Measurements from ENCODE around the gene DNAAF5.

DNAAF5 gene

DNA sequence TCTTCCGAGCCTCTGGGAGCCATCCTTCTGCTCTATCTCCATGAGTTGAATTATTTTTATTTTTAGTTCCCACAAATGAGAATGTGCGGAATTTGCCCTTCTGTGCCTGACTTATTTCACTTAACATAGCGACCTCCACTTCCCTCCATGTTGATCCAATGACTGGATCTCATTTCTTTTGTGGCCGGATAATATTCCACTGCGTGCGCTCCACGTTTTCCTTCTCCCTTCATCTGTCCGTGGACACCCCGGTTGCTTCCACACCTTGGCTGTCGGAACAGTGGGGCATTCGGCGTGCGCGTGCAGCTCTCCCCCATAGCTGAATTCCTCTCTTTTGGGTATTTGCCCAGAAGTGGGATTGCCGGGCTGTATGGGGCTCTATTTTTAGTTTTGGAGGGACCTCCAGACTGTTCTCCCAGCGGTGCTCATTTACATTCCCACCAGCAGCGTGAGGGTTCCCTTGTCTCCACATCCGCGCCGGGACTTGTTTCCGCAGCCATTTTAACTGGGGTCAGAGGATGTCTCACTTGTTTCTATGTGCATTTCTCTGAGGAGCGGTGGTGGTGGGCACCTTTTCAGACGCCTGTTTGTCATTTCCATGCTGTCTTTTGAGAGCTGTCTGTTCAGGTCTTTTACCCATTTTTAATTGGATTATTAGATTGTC is 54.8 kb downstream of the DNAAF5 start:
- TF ChIP-seq, protein P1, sequence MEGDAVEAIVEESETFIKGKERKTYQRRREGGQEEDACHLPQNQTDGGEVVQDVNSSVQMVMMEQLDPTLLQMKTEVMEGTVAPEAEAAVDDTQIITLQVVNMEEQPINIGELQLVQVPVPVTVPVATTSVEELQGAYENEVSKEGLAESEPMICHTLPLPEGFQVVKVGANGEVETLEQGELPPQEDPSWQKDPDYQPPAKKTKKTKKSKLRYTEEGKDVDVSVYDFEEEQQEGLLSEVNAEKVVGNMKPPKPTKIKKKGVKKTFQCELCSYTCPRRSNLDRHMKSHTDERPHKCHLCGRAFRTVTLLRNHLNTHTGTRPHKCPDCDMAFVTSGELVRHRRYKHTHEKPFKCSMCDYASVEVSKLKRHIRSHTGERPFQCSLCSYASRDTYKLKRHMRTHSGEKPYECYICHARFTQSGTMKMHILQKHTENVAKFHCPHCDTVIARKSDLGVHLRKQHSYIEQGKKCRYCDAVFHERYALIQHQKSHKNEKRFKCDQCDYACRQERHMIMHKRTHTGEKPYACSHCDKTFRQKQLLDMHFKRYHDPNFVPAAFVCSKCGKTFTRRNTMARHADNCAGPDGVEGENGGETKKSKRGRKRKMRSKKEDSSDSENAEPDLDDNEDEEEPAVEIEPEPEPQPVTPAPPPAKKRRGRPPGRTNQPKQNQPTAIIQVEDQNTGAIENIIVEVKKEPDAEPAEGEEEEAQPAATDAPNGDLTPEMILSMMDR (IDR thresholded peaks at IDR 0.05; ENCODE audit: control insufficient read depth, insufficient read depth, low read depth, low read length, missing control alignments): no peak
- no peak overlapping the region for H3K4me3 ChIP-seq (ENCODE audit: control insufficient read depth, low read depth, low read length)
- DNase-seq (ENCODE audit: low read depth): no peak

DNA sequence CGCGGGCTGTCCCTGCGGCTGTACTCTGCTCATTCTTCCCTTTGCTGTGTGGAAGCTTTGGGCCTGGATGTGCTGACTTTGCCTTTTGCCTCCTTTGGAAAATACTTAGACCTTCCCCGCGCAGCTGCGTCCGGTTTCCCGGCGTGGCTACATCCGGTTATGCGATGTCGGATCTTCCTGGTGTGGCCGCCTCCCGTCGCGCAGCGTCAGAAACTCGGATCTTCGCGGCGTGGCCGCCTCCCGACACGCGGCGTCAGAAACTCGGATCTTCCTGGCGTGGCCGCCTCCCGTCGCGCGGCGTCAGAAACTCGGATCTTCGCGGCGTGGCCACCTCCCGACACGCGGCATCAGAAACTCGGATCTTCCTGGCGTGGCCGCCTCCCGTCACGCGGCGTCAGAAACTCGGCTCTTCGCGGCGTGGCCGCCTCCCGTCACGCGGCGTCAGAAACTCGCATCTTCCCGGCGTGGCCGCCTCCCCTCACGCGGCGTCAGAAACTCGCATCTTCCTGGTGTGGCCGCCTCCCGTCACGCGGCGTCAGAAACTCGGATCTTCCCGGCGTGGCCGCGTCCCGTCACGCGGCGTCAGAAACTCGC is 55.5 kb downstream of the DNAAF5 start:
- TF ChIP-seq, protein P1 (IDR thresholded peaks at IDR 0.05; ENCODE audit: control insufficient read depth, insufficient read depth, low read depth, low read length, missing control alignments): no peak
- no peak for DNase-seq (ENCODE audit: low read depth)
- no peak overlapping the region for H3K4me3 ChIP-seq (ENCODE audit: control insufficient read depth, low read depth, low read length)

DNA sequence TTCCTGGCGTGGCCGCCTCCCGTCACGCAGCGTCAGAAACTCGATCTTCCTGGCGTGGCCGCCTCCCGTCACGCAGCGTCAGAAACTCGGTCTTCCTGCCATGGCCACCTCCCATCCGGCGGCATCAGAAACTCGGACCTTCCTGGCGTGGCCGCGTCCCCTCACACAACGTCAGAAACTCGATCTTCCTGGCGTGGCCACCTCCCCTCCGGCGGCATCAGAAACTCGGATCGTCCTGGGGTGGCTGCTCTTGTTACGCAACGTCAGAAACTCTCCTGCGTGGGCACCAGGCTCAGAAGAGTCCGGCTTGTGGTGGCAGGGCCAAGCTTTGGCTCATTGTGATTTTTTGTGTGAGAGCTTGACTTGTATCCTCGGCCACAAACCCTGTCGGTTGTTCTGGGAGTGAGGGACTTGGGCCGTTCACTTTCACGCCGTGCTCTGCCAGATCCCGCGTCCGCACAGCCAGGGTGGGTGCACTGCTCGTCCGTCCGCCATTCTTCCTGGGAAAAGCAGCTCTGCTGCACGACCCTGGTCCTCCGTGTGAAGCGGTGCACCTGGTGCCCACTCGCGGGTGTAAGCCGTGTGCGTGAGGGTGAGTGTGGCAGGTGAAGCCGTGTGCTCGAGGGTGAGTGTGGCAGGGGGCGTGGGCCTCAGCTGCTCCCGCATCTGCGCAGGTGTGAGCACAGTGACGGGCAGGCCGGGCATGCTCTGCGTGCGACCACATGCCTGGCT is 56.4 kb downstream of the DNAAF5 start:
- TF ChIP-seq, protein P1 (IDR thresholded peaks at IDR 0.05; ENCODE audit: control insufficient read depth, insufficient read depth, low read depth, low read length, missing control alignments): no peak
- no peak for DNase-seq (ENCODE audit: low read depth)
- no peak overlapping the region for H3K4me3 ChIP-seq (ENCODE audit: control insufficient read depth, low read depth, low read length)

DNA sequence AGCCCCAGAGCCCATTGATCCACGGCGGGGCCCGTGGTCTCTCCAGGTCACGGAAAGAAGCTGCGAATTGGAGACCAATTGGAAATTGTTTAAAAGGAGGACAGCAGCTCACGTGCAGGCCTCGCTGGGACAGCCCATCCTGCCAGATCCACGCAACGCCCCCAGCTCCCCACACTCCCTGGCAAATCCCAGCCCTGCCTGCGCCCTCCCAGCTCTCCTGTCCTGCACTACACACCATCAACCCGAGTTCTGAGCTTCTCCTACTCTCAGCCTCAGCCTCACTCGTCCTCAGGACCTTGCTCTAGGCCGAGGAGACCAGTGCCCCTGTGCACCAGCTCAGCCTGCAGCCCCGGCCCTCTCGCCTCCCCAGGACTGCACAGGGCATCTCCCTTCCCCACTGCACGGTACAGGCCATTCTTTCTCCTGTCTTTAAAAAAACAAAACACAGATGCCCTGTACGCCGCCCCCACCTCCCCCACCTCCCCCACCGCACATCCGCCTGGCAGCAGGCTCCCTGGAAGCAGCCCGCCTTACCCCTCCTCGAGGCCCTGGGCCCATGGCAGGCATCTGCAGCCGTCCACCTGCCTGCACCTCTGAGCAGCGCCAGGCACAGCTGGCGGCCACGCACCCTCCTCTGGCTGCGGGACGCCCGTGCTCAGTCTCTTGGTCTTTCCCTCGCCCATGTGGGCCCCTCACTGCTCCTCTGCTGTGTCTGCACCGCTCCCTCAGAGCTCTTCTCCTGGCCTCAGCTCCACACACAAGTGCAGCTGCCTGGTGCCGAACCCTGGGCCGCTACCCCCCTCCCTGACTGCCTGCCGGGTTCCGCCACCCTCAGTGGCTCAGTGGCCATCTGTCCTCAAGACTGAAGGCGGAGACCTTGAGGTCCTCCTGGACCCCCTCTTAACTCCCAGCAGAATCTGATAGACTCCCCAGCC is 57.3 kb downstream of the DNAAF5 start:
- DNase-seq (ENCODE audit: low read depth): no peak
- no peak overlapping the region for H3K4me3 ChIP-seq (ENCODE audit: control insufficient read depth, low read depth, low read length)
- TF ChIP-seq, protein P1 (IDR thresholded peaks at IDR 0.05; ENCODE audit: control insufficient read depth, insufficient read depth, low read depth, low read length, missing control alignments): no peak

DNA sequence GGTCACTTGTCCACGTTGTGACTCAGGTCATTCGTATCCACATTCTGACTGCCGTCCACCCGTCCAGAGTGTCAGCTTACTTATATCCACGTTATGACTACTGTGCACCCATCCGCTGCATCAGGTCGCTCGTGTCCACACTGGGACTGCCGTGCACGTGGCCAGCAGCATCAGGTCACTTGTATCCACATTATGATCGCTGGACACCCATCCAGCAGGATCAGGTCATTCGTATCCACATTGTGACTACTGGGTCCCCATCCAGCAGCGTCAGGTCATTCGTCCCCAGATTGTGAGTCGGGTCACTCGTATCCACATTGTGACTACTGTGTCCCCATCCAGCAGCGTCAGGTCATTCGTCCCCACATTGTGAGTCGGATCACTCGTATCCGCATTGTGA is 58.5 kb downstream of the DNAAF5 start:
- no peak overlapping the region for H3K4me3 ChIP-seq (ENCODE audit: control insufficient read depth, low read depth, low read length)
- DNase-seq (ENCODE audit: low read depth): no peak
- TF ChIP-seq, protein P1 (IDR thresholded peaks at IDR 0.05; ENCODE audit: control insufficient read depth, insufficient read depth, low read depth, low read length, missing control alignments): no peak

DNA sequence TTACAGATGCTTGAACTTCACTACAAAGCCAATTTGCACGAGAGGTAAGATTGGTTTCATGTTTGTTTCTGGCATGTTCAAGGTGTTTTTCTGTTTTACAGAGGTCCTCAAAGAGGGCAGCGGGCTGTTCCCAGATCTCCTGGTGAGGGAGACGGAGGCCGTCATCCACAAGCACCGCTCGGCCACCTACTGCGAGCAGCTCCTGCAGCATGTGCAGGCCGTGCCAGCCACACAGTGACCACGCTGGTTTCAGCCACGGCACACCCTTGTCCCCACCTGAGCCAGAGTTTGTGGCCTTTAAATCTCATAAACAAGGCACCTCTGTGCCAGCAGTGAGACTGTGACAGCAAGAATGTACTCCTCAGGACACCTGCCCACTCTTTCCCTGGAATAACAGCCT is 58.9 kb downstream of the DNAAF5 start:
- TF ChIP-seq, protein P1 (IDR thresholded peaks at IDR 0.05; ENCODE audit: control insufficient read depth, insufficient read depth, low read depth, low read length, missing control alignments): no peak
- DNase-seq (ENCODE audit: low read depth): no peak
- H3K4me3 ChIP-seq (ENCODE audit: control insufficient read depth, low read depth, low read length): no peak overlapping the region
